Gastrocnemius medialis (tissue), 4 donors: Measurements from ENCODE around the gene ARPIN. TPM values are rescaled to one million over a fixed set of nuclear protein-coding genes. Genes with fewer than 3 reads are reported as not detected.

Source experiments
- ATAC-seq, 2 donors: fragments of 150-250 bp; one replicate each; pipeline ENCODE4 v1.9.1; 2016
- DNase-seq, 2 donors: peaks; one replicate each; pipeline ENCODE4 v3.0.0-alpha.2; 2019
- H3K27ac ChIP-seq, 4 donors: fragments of 200-600 bp; sonication (generic); 1 replicate in 1 of 4; 2 replicates in 3 of 4; pipeline ENCODE4 v1.5.1; 2016 to 2018; ENCODE audit warnings: mild to moderate bottlenecking in 2 of 4, moderate library complexity in 1 of 4
- H3K27me3 ChIP-seq, 3 donors: fragments of 200-600 bp; sonication (generic) in 2 of 3; 1 replicate in 1 of 3; 2 replicates in 2 of 3; pipeline versions ENCODE4 v1.5.1 to v1.6.0; 2016 to 2019; ENCODE audit warnings: mild to moderate bottlenecking in 1 of 3, moderate library complexity in 1 of 3
- H3K36me3 ChIP-seq, 2 donors: fragments of 200-600 bp; sonication (generic) in 1 of 2; one replicate each; pipeline ENCODE4 v1.5.1; 2017 to 2018
- H3K4me1 ChIP-seq, 2 donors: fragments of 200-600 bp; sonication (generic) in 1 of 2; one replicate each; pipeline ENCODE4 v1.5.1; 2016 to 2017; ENCODE audit warnings: mild to moderate bottlenecking in 2 of 2
- H3K4me3 ChIP-seq, 4 donors: fragments of 200-600 bp; sonication (generic) in 3 of 4; 1 replicate in 1 of 4; 2 replicates in 3 of 4; pipeline ENCODE4 v1.5.1; 2016 to 2019; ENCODE audit warnings: mild to moderate bottlenecking in 2 of 4
- H3K9me3 ChIP-seq, 3 donors: fragments of 200-600 bp; sonication (generic) in 2 of 3; 1 replicate in 1 of 3; 2 replicates in 2 of 3; pipeline ENCODE4 v1.5.1; 2016 to 2019
- CTCF ChIP-seq, 5 experiments: fragments of 450-650 bp in 3 of 5; fragments of 200-600 bp in 2 of 5; sonication (generic) in 2 of 5; IDR thresholded peaks in 4 of 5; conservative IDR thresholded peaks in 1 of 5; 1 replicate in 4 of 5; 2 replicates in 1 of 5; pipeline ENCODE4 v1.5.1; 2016 to 2019; ENCODE audit warnings: antibody characterized with exemption in 5 of 5, mild to moderate bottlenecking in 3 of 5, moderate library complexity in 3 of 5
- POLR2A ChIP-seq, 2 donors: fragments of 450-650 bp; IDR thresholded peaks; one replicate each; pipeline ENCODE4 v1.6.1; 2017; ENCODE audit warnings: antibody characterized with exemption in 2 of 2, mild to moderate bottlenecking in 2 of 2, moderate library complexity in 2 of 2
- in situ Hi-C, 4 donors: fragments of 200-750 bp; cut with MboI; loops; one replicate each; pipeline versions ENCODE4 v1.15.0 to v1.8.0; 2017; ENCODE audit warnings: low sequenced_read_pairs in 4 of 4
- intact Hi-C: fragments of 100-400 bp; cut with DNase I; formaldehyde crosslinking; loops from one replicate; pipeline ENCODE4 v1.15.1; 2023; ENCODE audit warnings: low total_unique reads
- total RNA-seq, 4 donors: library from RNA; depleted of rRNA; stranded (reverse); fragments of >200 nt; gene quantifications; one replicate each; pipeline versions ENCODE4 v1.1.0 to v1.2.3, GENCODE V29; 2016

Gene ARPIN
- total RNA-seq, 4 donors from 2014 or later, result 4.8 to 10.9 (median 6.0) TPM

GRCh38 chr15:89937365-89938350, 24.9 kb upstream of the ARPIN start:
- Histone ChIP-seq H3K9me3 (no peaks in the 10 kb centered on the region), H3K36me3 (no peaks in the 10 kb centered on the region), H3K4me1 (no peaks in the 10 kb centered on the region), H3K27me3 (no peaks in the 10 kb centered on the region), H3K4me3 (no peak overlapping the region), H3K27ac (no peak overlapping the region)
- ATAC-seq (no peak), DNase-seq (no peak)
- in situ Hi-C loops, result no loop called here
- intact Hi-C loops, result no loop called here
- TF ChIP-seq POLR2A (IDR thresholded peaks at IDR 0.05) (no peak), CTCF (IDR thresholded peaks at IDR 0.05 in 4 of 5, conservative IDR thresholded peaks at IDR 0.05 in 1 of 5) (no peak)

- Histone ChIP-seq H3K4me3 (no peak overlapping the region), H3K4me1 (no peaks in the 10 kb centered on the region), H3K27ac (no peak overlapping the region), H3K9me3 (no peaks in the 10 kb centered on the region), H3K36me3 (no peaks in the 10 kb centered on the region), H3K27me3 (no peaks in the 10 kb centered on the region)
- in situ Hi-C loops, result no loop called here
- ATAC-seq (no peak), DNase-seq (no peak)
- intact Hi-C loops, result no loop called here
- TF ChIP-seq POLR2A (IDR thresholded peaks at IDR 0.05) (no peak), CTCF (IDR thresholded peaks at IDR 0.05 in 4 of 5, conservative IDR thresholded peaks at IDR 0.05 in 1 of 5) (no peak)
Measured at GRCh38 chr15:89936786-89937265, 24.1 kb upstream of the ARPIN start.

DNA sequence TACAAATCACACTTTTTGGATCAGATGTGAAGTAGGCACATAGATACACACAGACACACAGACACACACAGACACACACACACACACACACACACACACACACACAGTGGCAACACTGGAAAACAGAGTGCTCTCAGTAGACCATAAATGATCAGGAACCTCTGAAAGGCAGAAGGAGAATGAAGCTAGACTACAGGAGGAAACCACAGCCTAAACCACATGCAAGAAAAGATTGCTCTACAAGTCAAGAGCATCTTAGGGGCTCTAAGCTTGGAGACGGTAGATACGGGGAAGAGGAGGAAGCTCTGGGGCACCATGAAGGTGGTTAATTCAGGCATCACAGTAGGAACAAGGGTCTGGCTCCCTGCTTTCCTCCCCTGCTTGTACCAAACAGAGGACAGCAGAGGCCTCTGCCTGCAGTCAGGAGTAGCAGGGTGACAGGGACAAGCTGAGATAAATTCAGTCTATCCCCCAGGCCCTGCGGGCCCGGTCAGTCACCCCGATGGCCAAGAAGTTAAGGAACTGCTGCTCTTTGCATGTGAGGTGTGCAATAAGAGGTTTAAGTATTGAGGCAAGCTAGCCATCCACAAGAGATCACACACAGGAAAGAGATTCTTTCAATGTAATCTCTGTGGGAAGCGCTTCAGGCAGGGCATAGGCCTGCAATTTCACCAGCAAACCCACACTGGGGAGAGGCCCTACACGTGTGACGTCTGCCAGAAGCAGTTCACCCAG, 23.5 kb upstream of the ARPIN start:
- Histone ChIP-seq H3K27me3 (no peaks in the 10 kb centered on the region), H3K4me1 (no peaks in the 10 kb centered on the region), H3K9me3 (no peaks in the 10 kb centered on the region), H3K4me3 (no peak overlapping the region), H3K27ac (no peak overlapping the region), H3K36me3 (no peaks in the 10 kb centered on the region)
- no peak for ATAC-seq
- TF ChIP-seq POLR2A (IDR thresholded peaks at IDR 0.05), result no peak
- intact Hi-C loops (no loop called here), in situ Hi-C loops (no loop called here)
- DNase-seq, result no peak

GRCh38 chr15:89932880-89933279, 20.1 kb upstream of the ARPIN start:
- no peaks in the 10 kb centered on the region for H3K27me3 ChIP-seq
- intact Hi-C loops (no loop called here), in situ Hi-C loops (no loop called here)
- no peaks in the 10 kb centered on the region for H3K9me3 ChIP-seq
- no peak overlapping the region for H3K4me3 ChIP-seq
- H3K27ac ChIP-seq, result no peak overlapping the region
- no peak for TF ChIP-seq POLR2A (IDR thresholded peaks at IDR 0.05)
- no peak for TF ChIP-seq CTCF (IDR thresholded peaks at IDR 0.05 in 4 of 5, conservative IDR thresholded peaks at IDR 0.05 in 1 of 5)
- H3K36me3 ChIP-seq, result no peaks in the 10 kb centered on the region
- no peaks in the 10 kb centered on the region for H3K4me1 ChIP-seq
- no peak for ATAC-seq
- DNase-seq, result no peak

DNA sequence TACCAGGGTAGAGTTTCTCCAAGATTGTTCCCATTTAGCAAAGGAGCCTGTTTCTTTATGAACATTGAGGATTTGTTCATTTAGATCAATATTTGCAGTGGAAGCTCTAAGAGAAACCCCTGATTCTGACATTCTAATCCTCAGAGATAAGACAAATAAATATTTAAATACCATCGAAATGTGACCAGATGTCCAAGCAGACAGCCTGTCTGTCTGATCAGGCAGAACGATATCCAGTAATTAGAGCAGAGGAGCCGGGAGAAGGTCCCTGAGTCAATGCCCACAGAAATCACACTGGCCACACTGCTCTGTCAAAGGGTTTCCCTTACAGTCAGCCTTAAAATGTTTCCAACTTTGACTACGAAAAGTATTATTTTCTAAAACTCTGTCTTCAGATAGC, 15.7 kb upstream of the ARPIN start:
- no peak for TF ChIP-seq POLR2A (IDR thresholded peaks at IDR 0.05)
- no peak for TF ChIP-seq CTCF (IDR thresholded peaks at IDR 0.05 in 4 of 5, conservative IDR thresholded peaks at IDR 0.05 in 1 of 5)
- H3K36me3 ChIP-seq, result no peaks in the 10 kb centered on the region
- H3K27ac ChIP-seq, result no peak overlapping the region
- no peaks in the 10 kb centered on the region for H3K27me3 ChIP-seq
- H3K9me3 ChIP-seq, result no peaks in the 10 kb centered on the region
- DNase-seq (no peak), ATAC-seq (no peak)
- no peak overlapping the region for H3K4me3 ChIP-seq
- H3K4me1 ChIP-seq, result no peaks in the 10 kb centered on the region
- in situ Hi-C loops (no loop called here), intact Hi-C loops (no loop called here)
